H1 (cell line): ENCODE data around the gene DOCK10. TPM values are rescaled to one million over a fixed set of nuclear protein-coding genes. Genes with fewer than 3 reads are reported as not detected.

Experiments
- CTCF ChIA-PET: fragments of 300-600 bp; sonication (Branson Sonifier 250); formaldehyde crosslinking; loops from one replicate; lab custom pipeline; 2021; ENCODE audit not compliant: partially characterized antibody; lab: Charles Lee
- POLR2A ChIA-PET: fragments of 300-600 bp; sonication (Branson Sonifier 250); formaldehyde crosslinking; loops from one replicate; lab custom pipeline; 2021; ENCODE audit warnings: inconsistent platforms; ENCODE audit not compliant: partially characterized antibody; lab: Charles Lee
- DNase-seq, 2 experiments: peaks; one replicate each; pipeline versions ENCODE4 v3.0.0 to v3.0.0-alpha.2; 2010 to 2022; ENCODE audit warnings: low spot score in 2 of 2, low read depth in 1 of 2, mixed read lengths in 1 of 2
- FAIRE-seq: peaks from 2 replicates; lab custom pipeline; 2011; peaks lifted over from hg19 to GRCh38; lab: Jason Lieb, UNC
- H2AFZ ChIP-seq: 2 replicates; pipeline ENCODE4 v1.8.1; 2012; ENCODE audit warnings: low read length, inconsistent platforms
- H2AK5ac ChIP-seq: 2 replicates; pipeline ENCODE4 v1.6.1; 2013; ENCODE audit warnings: low read depth, low read length
- H2BK120ac ChIP-seq: replicated peaks from 2 replicates; pipeline ENCODE3; 2013; ENCODE audit warnings: low read depth, low read length, inconsistent platforms
- H2BK12ac ChIP-seq: 2 replicates; pipeline ENCODE4 v1.6.1; 2013; ENCODE audit warnings: low read depth, low read length
- H2BK15ac ChIP-seq: 2 replicates; pipeline ENCODE4 v1.6.1; 2013; ENCODE audit warnings: low read length
- H2BK20ac ChIP-seq: 2 replicates; pipeline ENCODE4 v1.6.1; 2013; ENCODE audit warnings: low read length
- H2BK5ac ChIP-seq: 2 replicates; pipeline ENCODE4 v1.6.1; 2013; ENCODE audit warnings: low read depth, low read length
- H3K14ac ChIP-seq: 2 replicates; pipeline ENCODE4 v1.6.1; 2013; ENCODE audit warnings: inconsistent platforms; ENCODE audit not compliant: insufficient read length
- H3K18ac ChIP-seq: 2 replicates; pipeline ENCODE4 v1.6.1; 2013; ENCODE audit warnings: low read length; ENCODE audit errors: extremely low read depth
- H3K23ac ChIP-seq: 2 replicates; pipeline ENCODE4 v1.6.1; 2013; ENCODE audit warnings: inconsistent platforms; ENCODE audit not compliant: insufficient read length
- H3K23me2 ChIP-seq: 2 replicates; pipeline ENCODE4 v1.6.1; 2013; ENCODE audit warnings: low read depth, low read length
- H3K27ac ChIP-seq: 2 replicates; pipeline ENCODE4 v1.6.1; 2011; ENCODE audit warnings: low read depth, low read length, inconsistent platforms
- H3K27me3 ChIP-seq, 4 experiments: replicated peaks in 1 of 4; 1 replicate in 1 of 4; 2 replicates in 3 of 4; pipeline versions ENCODE4 v1.6.1 to v1.8.1; 2011 to 2013; ENCODE audit warnings: low read length in 3 of 4, mild to moderate bottlenecking in 3 of 4, inconsistent platforms in 2 of 4, mixed read lengths in 2 of 4, moderate library complexity in 1 of 4; ENCODE audit not compliant: control insufficient read depth in 3 of 4, insufficient read depth in 3 of 4; ENCODE audit errors: extremely low read depth in 1 of 4
- H3K36me3 ChIP-seq, 4 experiments: 2 replicates each; pipeline versions ENCODE4 v1.6.1 to v1.8.1; 2011 to 2013; ENCODE audit warnings: mild to moderate bottlenecking in 4 of 4, low read length in 3 of 4, moderate library complexity in 2 of 4, control low read depth in 1 of 4, inconsistent platforms in 1 of 4; ENCODE audit not compliant: insufficient read depth in 4 of 4, control insufficient read depth in 2 of 4
- H3K4ac ChIP-seq: replicated peaks from 2 replicates; pipeline ENCODE3; 2013; ENCODE audit warnings: low read length, low read depth, mixed read lengths, inconsistent platforms; ENCODE audit not compliant: insufficient read length
- H3K4me1 ChIP-seq, 4 experiments: replicated peaks in 1 of 4; 1 replicate in 1 of 4; 2 replicates in 3 of 4; pipeline versions ENCODE4 v1.6.1 to v1.8.1; 2011 to 2013; ENCODE audit warnings: low read length in 3 of 4, inconsistent platforms in 2 of 4, mixed read lengths in 1 of 4; ENCODE audit not compliant: insufficient read depth in 4 of 4, control insufficient read depth in 3 of 4
- H3K4me2 ChIP-seq, 2 experiments: 2 replicates each; pipeline versions ENCODE4 v1.6.1 to v1.8.1; 2011 to 2013; ENCODE audit warnings: low read depth in 2 of 2, low read length in 2 of 2, control low read depth in 1 of 2, inconsistent platforms in 1 of 2, mild to moderate bottlenecking in 1 of 2; ENCODE audit not compliant: insufficient read depth in 1 of 2
- H3K4me3 ChIP-seq, 4 experiments: fragments of 200-600, 300-600 bp in 1 of 4; sonication (generic), shearing (Covaris generic), sonication (Bioruptor Twin) in 1 of 4; 2 replicates each; pipeline versions ENCODE4 v1.5.1 to v1.8.1; 2011 to 2016; ENCODE audit warnings: low read length in 4 of 4, low read depth in 3 of 4, control low read depth in 2 of 4, inconsistent platforms in 2 of 4, mild to moderate bottlenecking in 2 of 4, mixed read lengths in 1 of 4, moderate library complexity in 1 of 4; ENCODE audit not compliant: insufficient read depth in 2 of 4; ENCODE audit errors: extremely low read depth in 1 of 4
- H3K56ac ChIP-seq: replicated peaks from 2 replicates; pipeline ENCODE3; 2013; ENCODE audit warnings: low read depth, mild to moderate bottlenecking, mixed read lengths, low read length, inconsistent platforms; ENCODE audit not compliant: insufficient read length
- H3K79me1 ChIP-seq: 2 replicates; pipeline ENCODE4 v1.6.1; 2013; ENCODE audit warnings: low read depth, low read length, control low read depth
- H3K79me2 ChIP-seq, 2 experiments: 2 replicates each; pipeline versions ENCODE4 v1.6.1 to v1.8.1; 2012 to 2013; ENCODE audit warnings: low read length in 2 of 2, mild to moderate bottlenecking in 2 of 2, inconsistent platforms in 1 of 2; ENCODE audit not compliant: insufficient read depth in 2 of 2, control insufficient read depth in 1 of 2
- H3K9ac ChIP-seq, 4 experiments: replicated peaks in 1 of 4; 1 replicate in 1 of 4; 2 replicates in 3 of 4; pipeline versions ENCODE4 v1.6.1 to v1.8.1; 2011 to 2013; ENCODE audit warnings: low read depth in 3 of 4, low read length in 3 of 4, control low read depth in 2 of 4, mild to moderate bottlenecking in 2 of 4, moderate library complexity in 2 of 4, inconsistent platforms in 1 of 4; ENCODE audit errors: extremely low read depth in 1 of 4
- H3K9me3 ChIP-seq, 2 experiments: 2 replicates each; pipeline versions ENCODE4 v1.6.1 to v1.8.1; 2012 to 2013; ENCODE audit warnings: mild to moderate bottlenecking in 2 of 2, moderate library complexity in 2 of 2, control low read depth in 1 of 2, inconsistent platforms in 1 of 2, low read depth in 1 of 2, low read length in 1 of 2, mixed read lengths in 1 of 2; ENCODE audit not compliant: insufficient read depth in 2 of 2
- H4K20me1 ChIP-seq, 2 experiments: replicated peaks in 1 of 2; 2 replicates each; pipeline versions ENCODE3 to v1.8.1; 2011 to 2013; ENCODE audit warnings: inconsistent platforms in 2 of 2, low read length in 2 of 2, mild to moderate bottlenecking in 1 of 2; ENCODE audit not compliant: insufficient read depth in 2 of 2, control insufficient read depth in 1 of 2
- H4K5ac ChIP-seq: 2 replicates; pipeline ENCODE4 v1.6.1; 2013; ENCODE audit warnings: low read length, low read depth, mixed read lengths, inconsistent platforms; ENCODE audit not compliant: insufficient read length
- H4K8ac ChIP-seq: 2 replicates; pipeline ENCODE4 v1.8.0; 2013; ENCODE audit warnings: mild to moderate bottlenecking, moderate library complexity, low read length, inconsistent platforms; ENCODE audit not compliant: insufficient read depth; ENCODE audit errors: extremely low read depth
- H4K91ac ChIP-seq: replicated peaks from 2 replicates; pipeline ENCODE3; 2013; ENCODE audit warnings: low read length, mixed read lengths, inconsistent platforms; ENCODE audit not compliant: insufficient read length
- ASH2L ChIP-seq: fragments of 200-600, 300-600 bp; sonication (generic); IDR thresholded peaks from one replicate; pipeline ENCODE4 v1.7.1; 2017; ENCODE audit warnings: low read length
- BRCA1 ChIP-seq: IDR thresholded peaks from 2 replicates; pipeline ENCODE4 v1.6.1; 2012; ENCODE audit warnings: low read depth, low read length, improper control_type of control experiment
- CBX5 ChIP-seq: fragments of 300-800, 300-1000 bp; sonication (generic); IDR thresholded peaks from 2 replicates; pipeline ENCODE4 v1.7.1; 2016; ENCODE audit warnings: antibody characterized with exemption, low read length, low read depth
- MAFK ChIP-seq: IDR thresholded peaks from 2 replicates; pipeline ENCODE4 v1.6.1; 2012; ENCODE audit warnings: low read depth, mild to moderate bottlenecking, improper control_type of control experiment, low read length
- POLR2AphosphoS5 ChIP-seq: IDR thresholded peaks from 2 replicates; pipeline ENCODE4 v1.6.1; 2011; ENCODE audit warnings: low read depth, low read length
- POU5F1 ChIP-seq: IDR thresholded peaks from 2 replicates; pipeline ENCODE4 v1.6.1; 2011; ENCODE audit warnings: low read depth, mild to moderate bottlenecking, low read length, moderate library complexity
- SIX5 ChIP-seq: IDR thresholded peaks from 2 replicates; pipeline ENCODE4 v1.6.1; 2011; ENCODE audit warnings: mild to moderate bottlenecking, low read depth, low read length
- SRF ChIP-seq: IDR thresholded peaks from 2 replicates; pipeline ENCODE4 v1.6.1; 2011; ENCODE audit warnings: mild to moderate bottlenecking, low read depth, low read length, moderate library complexity
- TAF7 ChIP-seq: optimal IDR thresholded peaks from 2 replicates; pipeline ENCODE3; 2011; ENCODE audit warnings: low read depth, mild to moderate bottlenecking, inconsistent platforms, low read length, moderate library complexity, borderline replicate concordance
- TCF12 ChIP-seq: IDR thresholded peaks from 2 replicates; pipeline ENCODE4 v1.6.1; 2011; ENCODE audit warnings: low read depth, mild to moderate bottlenecking, low read length
- TEAD4 ChIP-seq: IDR thresholded peaks from 2 replicates; pipeline ENCODE4 v1.6.1; 2012; ENCODE audit warnings: low read depth, low read length, inconsistent platforms, mixed read lengths
- YY1 ChIP-seq: IDR thresholded peaks from 2 replicates; pipeline ENCODE4 v1.6.1; 2011; ENCODE audit warnings: low read depth, mild to moderate bottlenecking, low read length
- WGBS, 2 experiments: shearing (Covaris generic) in 1 of 2; methylation state at CpG; one replicate each; pipeline versions ENCODE4 v1.1.6 to v1.1.7; 2013 to 2015; ENCODE audit warnings: low lambda C conversion rate in 2 of 2, mixed read lengths in 2 of 2, inconsistent platforms in 1 of 2, low coverage in 1 of 2, missing lambda C conversion rate in 1 of 2; ENCODE audit not compliant: insufficient replicate concordance in 2 of 2, insufficient coverage in 1 of 2, insufficient read length in 1 of 2; ENCODE audit errors: extremely low coverage in 1 of 2, missing lambda C conversion rate in 1 of 2; 5-methylcytosine and 5-hydroxymethylcytosine counted together
- polyA plus RNA-seq, 7 experiments: library from polyadenylated mRNA; depleted of rRNA in 3 of 7; stranded (reverse) in 5 of 7; unstranded in 2 of 7; fragments of >200 nt in 5 of 7; fragments of 200-250 nt in 2 of 7; gene quantifications; 1 replicate in 5 of 7; 2 replicates in 1 of 7; 4 replicates in 1 of 7; pipeline versions ENCODE4 v1.2.1 to v1.2.3, GENCODE V29; 2011 to 2013; ENCODE audit warnings: missing spikeins in 2 of 7, mixed read lengths in 2 of 7
- total RNA-seq: library from RNA; stranded (reverse); fragmentation: NEBNext Ultra II Directional; extraction: Animal tissue kit (Norgen Biotek cat#: 25700); gene quantifications from 2 replicates; pipeline ENCODE4 v1.2.1, GENCODE V29; 2021

The DOCK10 gene
- total and polyA plus RNA-seq, 2 of the 8 experiments (the other 6 are each of a cell fraction or from before 2014, with no cell fraction given) = 0.33 to 1.6 TPM

DNA sequence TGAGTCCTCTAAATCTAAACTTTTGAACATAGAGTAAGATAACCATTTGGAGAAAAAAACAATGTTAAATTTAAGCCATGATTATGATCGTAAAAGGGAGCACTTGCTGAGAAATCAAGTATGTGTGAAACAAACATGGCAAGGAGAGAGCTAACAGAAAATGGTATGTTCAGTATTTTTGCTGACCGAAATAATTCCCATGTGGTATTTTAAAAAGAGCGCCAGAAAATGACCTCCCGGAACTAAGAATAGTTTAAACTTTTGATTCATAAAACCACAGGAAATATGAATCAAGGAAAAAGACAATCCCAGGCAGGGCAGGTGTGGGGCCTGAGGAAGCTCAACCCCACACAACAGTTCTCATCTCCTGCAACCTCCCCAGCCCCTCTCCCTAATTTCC, 74.2 kb downstream of the DOCK10 start:
- Histone ChIP-seq H2AFZ (no peak overlapping the region), H3K27me3 (no peaks in the 10 kb centered on the region), H3K14ac (no peak overlapping the region), H3K4me2 (no peak overlapping the region), H3K23ac (no peak overlapping the region), H2AK5ac (no peak overlapping the region), H4K91ac (no peak overlapping the region), H3K4ac (no peak overlapping the region), H3K79me2 (no peaks in the 10 kb centered on the region), H3K18ac (no peak overlapping the region), H3K9ac (no peak overlapping the region), H2BK12ac (no peak overlapping the region), H3K23me2 (peaks cover 3% of the 10 kb centered on the region; the same call in 1 of the 2 replicates), H2BK120ac (no peak overlapping the region), H2BK5ac (no peak overlapping the region), H3K36me3 (no peaks in the 10 kb centered on the region), H4K8ac (no peak overlapping the region), H3K79me1 (no peaks in the 10 kb centered on the region), H3K56ac (no peak overlapping the region), H3K4me3 (no peak overlapping the region), H4K5ac (no peak overlapping the region), H3K9me3 (no peaks in the 10 kb centered on the region), H3K4me1 (peaks cover 0 to 2% (median 0%) of the 10 kb centered on the region in 4 experiments; a peak in 1 of 7 replicates), H4K20me1 (no peaks in the 10 kb centered on the region), H2BK20ac (no peak overlapping the region), H2BK15ac (no peak overlapping the region), H3K27ac (no peak overlapping the region)
- CTCF ChIA-PET = interaction anchor here (1.2 to 1.3 kb wide), 2 partner anchors 26 to 34 kb away, joined by 3 to 4 read pairs; no protein-coding TSS in a partner anchor
- FAIRE-seq = no peak
- 87% methylated on average over 4 of the region's 4 CpGs; no CpG with 5 or more reads in 1 of the 2 experiments for WGBS, 2 experiments
- DNase-seq = no peak
- POLR2A ChIA-PET = no interaction called here
- no peak for TF ChIP-seq CBX5
- TF ChIP-seq TCF12 = no peak
- no peak for TF ChIP-seq POU5F1
- TF ChIP-seq MAFK = no peak
- TF ChIP-seq BRCA1 = no peak
- no peak for TF ChIP-seq SRF
- TF ChIP-seq POLR2AphosphoS5 = no peak
- no peak for TF ChIP-seq TEAD4
- TF ChIP-seq ASH2L = no peak
- TF ChIP-seq YY1 = no peak
- TF ChIP-seq SIX5 = no peak
- TF ChIP-seq TAF7 = no peak
